GM10847 (cell line): Measurements from ENCODE around the gene PEMT.

Experiments used
- POLR2A ChIP-seq: IDR thresholded peaks from 2 replicates; pipeline ENCODE4 v1.6.1; 2011; ENCODE audit not compliant: insufficient read length; ENCODE audit errors: extremely low read depth

PEMT gene

DNA sequence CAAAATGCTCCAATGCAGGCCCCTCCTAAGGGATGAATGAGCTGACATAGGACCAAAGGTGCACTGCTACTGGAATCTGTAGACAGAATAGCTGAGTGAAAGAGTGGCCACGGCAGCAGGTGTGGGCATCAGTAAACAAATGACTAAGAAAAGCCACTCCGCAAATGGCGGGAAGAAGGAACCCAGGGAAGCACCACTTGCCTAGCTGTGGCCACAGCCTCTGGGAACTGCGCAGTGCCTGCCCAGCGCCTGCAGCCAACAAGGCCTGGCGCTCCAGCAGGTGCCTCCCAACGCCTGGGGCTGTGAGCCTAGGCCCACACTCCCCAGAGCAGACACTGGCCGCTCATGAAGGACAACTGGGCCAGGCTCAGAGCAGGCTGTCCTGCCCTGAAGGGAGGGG is 11.8 kb downstream of the PEMT start:
- no peak for TF ChIP-seq POLR2A

DNA sequence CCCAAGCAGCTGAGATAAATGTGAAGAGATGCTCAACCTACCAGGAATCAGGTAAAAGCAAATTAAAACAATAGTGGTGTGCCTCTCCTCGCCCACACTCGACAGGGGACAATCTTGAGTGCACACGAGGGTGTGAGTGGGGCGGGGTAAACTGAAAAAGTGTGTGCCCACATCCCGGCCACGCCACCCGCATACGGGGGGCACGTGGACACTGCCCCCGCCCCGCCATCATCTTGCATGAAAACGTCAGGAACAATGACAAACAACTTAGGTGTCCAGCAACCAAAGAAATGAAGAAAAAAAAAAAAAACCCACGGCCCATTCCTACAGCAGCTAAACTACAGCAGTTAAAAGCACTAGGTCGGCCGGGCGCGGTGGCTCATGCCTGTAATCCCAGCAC is 14.1 kb downstream of the PEMT start:
- no peak for TF ChIP-seq POLR2A

GRCh38 chr17:17576772-17577234 is 14.7 kb downstream of the PEMT start:
- TF ChIP-seq POLR2A: no peak

DNA sequence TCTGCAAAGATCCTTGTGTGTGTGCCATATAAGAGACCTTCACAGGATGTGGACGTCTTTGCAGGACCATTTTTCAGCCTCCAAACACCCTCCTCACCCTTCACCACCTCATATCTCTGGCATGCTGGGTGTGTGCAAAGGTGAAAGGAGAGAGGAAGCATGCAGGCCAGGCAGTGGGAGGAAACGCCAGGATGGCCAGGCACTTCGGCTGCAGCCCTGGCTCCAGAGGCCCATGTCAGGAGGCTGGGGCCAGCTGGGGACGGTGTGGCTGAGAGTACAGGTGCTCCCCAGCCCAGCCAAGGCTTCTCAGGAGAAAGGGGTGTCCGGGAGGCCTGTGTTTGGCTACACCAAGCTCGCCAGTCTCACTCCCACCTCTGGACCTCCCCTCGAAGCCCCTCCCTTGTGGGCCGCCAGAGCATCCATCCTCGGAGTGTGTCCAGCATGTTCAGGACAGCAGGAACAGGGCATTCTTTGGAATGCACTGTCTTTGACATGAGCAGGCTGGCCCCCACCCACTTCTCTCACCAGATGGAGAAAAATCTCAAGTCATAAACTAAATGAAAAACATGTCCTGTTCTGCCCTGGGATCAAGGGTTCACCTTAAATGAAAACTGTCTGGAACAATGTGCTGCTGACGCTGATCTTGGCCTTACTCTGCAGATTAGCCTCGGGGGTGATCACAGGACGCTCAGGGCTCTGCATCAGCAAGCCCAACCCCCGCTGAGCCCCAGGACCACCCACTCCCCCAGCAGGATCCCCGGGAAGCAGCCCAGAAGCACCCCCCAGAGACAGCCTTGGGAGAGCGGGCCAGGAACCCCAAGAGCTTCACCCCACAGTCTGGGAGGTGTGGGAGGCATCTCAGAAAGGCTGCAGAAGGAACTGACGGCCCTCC is 15.9 kb downstream of the PEMT start:
- no peak for TF ChIP-seq POLR2A

DNA sequence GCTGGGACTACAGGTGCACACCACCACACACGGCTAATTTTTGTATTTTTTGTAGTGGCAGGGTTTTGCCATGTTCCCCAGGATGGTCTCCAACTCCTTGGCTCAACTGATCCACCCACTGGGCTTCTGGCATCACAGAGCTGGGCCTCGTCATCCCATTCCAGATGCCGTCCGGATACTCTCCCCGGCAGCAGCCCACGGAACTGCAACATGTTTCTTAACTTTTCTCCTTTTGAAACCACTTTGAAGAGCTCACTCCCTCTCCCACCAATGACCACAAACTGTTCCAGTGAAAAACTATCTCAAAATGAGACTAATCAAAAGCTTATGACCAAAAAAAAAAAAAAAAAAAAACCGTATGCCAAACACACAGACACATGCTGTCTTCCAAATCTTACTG is 17.6 kb downstream of the PEMT start:
- TF ChIP-seq POLR2A: no peak

DNA sequence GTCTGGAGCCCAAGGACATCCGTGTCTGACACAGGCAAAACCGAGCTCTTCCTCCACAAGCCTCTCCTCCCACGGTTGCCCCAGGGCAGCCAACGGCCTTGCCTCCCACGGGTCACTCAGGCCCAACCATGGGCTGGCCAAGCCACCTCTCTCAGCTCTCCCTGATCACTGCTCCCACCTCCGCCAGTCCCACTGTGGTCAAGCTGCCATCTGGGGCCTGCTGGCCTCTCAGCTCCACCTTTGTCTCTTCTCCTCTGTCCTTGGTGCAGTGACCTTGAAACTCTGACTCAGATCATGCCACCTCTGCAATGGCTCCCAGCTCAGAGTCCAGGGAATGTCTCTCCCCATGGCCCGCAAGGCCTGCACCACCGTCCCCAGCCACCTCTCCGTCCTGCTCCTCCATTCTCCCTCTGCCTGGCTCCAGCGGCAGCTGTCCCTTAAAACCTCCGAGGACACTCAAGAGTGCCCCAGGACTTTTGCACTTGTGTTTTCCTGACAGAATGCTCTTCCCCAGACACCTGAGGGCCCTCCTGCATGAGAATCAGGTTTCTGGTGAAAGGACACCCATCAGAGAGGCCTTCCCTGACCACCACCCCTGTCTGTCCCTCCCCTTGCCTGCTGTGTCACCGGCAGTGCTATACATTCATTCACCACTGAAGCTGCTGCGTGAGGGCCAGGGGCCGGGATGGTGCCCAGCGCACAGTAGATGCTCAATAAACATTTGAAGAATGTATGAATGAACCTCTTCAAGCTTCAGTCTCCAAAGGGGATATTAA is 19.3 kb downstream of the PEMT start:
- no peak for TF ChIP-seq POLR2A

- TF ChIP-seq POLR2A: no peak
Observed at GRCh38 chr17:17570798-17571716, 20.5 kb downstream of the PEMT start.

DNA sequence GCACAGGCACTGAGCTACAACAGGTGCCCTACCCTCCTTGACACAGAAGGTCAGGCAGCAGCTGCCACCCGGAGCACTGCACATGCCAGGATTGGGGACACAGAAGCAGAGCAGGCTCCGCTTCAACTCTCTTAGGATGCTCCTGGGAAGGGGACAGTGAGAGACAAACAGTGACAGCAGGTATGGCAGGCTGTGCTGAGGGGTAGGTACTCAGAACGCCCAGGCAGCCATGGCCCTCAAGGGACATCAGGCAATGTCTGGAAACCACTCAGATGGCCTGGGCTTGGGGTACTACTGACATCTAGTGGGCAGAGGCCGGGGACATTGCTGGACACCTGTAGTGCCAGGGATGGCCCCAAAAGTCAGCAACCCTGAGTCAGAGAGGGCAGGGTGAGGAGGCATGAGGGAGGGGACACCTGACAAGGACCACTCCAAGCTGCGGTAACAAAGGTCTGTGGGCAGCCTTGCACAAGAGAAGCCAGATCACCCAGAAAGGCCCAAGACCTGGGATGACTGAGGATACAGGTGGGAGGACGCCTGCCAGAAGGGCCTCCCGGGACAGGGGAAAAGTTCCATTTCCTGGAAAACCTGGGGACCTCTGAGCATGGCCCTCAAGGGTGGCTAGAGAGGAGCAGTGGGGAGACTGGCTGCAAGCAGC is 21.2 kb downstream of the PEMT start:
- no peak for TF ChIP-seq POLR2A

- no peak for TF ChIP-seq POLR2A
Observed at GRCh38 chr17:17569691-17570090, 21.8 kb downstream of the PEMT start.

GRCh38 chr17:17568772-17569195 is 22.7 kb downstream of the PEMT start:
- no peak for TF ChIP-seq POLR2A

GRCh38 chr17:17567631-17568030 is 23.9 kb downstream of the PEMT start:
- no peak for TF ChIP-seq POLR2A

GRCh38 chr17:17566896-17567513 is 24.5 kb downstream of the PEMT start:
- no peak for TF ChIP-seq POLR2A

DNA sequence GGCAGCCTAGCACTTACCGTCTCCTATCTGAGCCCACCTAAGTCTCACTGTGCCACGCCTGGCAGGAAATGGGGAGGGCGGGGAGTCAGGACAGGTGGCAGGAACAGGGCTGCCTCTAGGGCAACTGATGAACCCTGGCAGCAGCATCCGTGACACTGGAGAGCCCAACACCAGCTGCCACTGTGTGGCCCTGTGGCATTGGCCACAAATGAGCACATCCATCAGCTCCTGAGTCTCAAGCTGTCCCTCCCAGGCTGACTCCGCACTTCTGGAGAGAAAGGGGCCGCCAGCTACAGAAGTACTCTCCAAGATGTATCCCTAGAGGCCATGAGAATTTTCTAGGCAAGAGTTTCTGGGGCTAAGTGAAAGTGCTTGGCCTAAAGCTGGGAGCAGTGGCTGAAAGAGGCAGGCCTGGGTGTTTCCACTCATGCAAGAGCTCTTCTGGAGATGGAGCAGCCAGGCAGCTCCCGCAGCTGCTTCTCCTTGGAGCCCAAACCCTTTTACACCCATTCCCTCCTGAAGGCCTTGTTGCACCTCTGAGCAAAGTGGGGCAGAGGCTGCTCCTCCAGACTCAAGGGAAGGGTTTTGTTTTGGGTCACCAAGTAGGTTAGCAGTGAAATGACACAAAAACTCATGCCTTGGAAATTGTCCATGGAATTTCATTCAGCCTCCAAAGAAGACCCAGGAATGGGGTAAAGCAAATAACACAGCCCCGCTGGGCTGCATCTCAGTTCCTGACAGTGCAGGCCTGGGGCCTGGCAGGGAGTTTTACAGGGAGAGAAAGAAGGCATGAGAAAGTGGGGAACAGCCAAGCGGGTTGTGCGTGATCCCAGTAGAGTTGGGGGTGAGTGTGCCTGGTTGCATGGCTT is 25.8 kb downstream of the PEMT start:
- TF ChIP-seq POLR2A: no peak
